GM18858 (cell line): ENCODE results near the gene MAN2A1.

ENCODE experiments used
- ATAC-seq: cut with Tn5 transposase; IDR thresholded peaks from one replicate; pipeline ENCODE4 v1.9.1; 2021; ENCODE audit not compliant: unreplicated experiment

MAN2A1 gene

DNA sequence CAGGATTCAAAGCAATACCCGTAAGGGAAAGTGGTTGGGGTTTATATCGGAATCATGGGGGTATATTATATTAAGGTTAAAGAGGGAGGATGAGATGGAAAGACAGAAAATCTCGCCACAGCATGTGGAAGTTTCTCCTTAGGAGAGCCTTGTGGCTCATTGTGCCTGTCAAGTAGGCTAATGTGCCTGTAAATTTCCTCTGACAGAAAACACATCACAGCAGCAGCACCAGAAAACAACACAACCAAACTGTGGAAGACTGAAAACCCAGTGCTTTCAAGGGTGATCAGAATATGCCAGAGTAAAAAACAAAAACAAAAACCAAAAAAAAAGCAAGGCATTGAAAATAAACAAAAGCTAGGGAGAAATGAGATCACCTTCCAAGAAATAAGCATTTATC, 11.3 kb upstream of the MAN2A1 start:
- ATAC-seq, result no peak

DNA sequence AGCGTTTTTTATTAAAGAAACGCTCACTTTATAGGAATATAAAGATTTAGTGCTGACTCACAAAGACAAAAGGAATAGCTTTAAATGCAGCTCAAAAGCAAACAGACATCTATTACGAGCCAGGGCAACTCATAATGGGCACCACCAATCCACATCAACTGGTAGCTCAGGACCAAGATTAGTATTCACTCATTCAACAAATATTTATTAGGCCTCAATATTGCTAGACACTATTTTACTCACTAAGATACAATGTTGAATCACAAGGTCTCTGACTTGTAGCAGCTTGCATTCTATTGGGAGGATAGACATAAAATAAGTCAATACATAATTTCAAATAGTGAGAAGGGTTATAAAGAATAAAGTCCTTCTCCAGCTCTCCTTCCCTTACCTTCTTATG, 8.0 kb upstream of the MAN2A1 start:
- no peak for ATAC-seq

DNA sequence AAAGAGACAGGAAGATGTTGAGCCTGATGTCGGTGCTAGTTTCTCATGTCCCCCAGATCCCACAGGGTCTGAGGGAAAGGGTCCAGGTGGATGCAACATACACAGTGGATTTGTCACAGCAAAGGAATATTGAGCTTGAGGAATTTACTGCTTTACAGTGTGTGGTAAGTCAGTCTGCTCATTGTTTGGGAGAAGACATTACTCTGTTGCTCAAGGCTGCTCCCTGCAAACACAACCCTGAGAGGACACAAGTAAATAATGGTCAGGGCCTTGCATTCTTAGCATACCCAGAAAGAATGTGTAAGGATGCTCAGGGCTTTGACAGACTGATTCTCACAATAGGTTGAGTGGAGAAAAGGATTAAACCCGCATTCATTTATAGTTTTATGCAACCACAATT, 7.3 kb upstream of the MAN2A1 start:
- no peak for ATAC-seq

DNA sequence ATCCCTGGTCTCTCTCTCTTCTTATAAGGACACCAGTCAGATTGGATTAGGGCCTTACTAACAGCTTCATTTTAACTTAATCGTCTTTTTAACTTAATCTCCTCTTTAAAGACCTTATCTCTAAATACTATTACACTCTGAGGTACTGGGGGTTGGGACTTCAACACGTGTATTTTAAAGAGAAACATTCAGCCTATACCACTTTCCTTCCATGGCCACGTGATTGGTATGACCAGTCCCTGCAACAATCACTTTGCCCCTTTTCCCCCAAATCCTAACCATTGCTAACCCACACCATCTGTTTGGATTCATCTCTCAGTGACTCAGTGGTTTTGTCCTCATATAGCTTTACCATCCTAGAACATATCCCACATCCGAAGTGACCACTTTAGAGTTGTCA, 3.8 kb upstream of the MAN2A1 start:
- ATAC-seq, result no peak

DNA sequence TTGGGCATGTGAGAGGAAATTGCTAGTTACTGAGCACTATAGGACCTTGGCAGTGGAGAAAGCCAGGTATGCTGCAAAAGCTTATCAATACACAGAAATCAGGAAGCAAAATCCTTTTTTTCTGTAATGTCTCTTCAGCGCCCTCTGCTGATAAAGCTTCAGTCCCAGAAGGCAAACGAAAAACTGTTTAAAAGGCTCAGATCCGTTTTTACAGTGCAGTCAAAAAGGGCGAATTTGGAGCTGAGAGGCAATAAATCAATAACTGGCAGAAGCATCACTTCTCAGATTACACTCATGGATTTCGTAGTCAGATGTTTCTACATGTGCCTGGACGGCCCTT, 1.1 kb upstream of the MAN2A1 start:
- ATAC-seq, result no peak

DNA sequence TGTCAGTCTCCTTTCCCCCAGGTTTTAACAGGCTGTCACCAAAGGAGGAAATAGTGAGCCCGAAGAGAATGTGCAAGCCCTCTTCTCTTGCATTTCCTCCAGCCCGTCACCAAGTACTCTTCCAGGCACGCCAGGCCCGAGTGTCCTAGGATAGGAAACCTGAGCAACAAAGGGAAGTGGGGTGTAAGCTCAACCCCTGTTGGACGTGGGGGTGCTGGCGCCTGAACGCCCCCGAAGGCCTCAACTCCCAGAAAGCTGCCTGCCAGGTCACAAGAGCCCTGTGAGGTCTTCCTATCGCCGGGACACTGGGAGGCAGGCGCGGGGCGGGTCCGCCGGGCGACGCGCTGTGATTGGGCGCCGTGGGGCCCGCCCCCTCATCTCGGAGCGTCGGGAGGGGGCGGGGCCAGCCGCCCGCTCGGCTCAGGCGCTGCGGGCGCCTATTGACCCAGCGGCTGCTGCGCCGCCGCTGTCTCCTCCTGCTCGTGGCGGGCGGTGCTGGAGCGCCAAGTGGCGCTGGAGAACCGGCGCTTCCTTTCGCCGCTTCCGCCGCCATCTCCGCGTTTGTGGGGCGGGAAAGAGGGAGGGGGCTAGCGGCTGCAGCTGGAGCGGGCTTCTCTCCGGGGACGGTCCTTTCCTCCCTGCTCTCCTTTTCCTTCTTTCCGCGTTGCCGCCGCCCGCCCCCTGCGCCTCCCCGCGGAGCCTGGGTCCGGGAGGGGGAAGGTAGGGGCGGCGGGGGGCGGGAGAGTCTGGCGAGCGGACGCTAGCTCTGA, 572 bp upstream of the MAN2A1 start:
- ATAC-seq, result peak; percentile 64

DNA sequence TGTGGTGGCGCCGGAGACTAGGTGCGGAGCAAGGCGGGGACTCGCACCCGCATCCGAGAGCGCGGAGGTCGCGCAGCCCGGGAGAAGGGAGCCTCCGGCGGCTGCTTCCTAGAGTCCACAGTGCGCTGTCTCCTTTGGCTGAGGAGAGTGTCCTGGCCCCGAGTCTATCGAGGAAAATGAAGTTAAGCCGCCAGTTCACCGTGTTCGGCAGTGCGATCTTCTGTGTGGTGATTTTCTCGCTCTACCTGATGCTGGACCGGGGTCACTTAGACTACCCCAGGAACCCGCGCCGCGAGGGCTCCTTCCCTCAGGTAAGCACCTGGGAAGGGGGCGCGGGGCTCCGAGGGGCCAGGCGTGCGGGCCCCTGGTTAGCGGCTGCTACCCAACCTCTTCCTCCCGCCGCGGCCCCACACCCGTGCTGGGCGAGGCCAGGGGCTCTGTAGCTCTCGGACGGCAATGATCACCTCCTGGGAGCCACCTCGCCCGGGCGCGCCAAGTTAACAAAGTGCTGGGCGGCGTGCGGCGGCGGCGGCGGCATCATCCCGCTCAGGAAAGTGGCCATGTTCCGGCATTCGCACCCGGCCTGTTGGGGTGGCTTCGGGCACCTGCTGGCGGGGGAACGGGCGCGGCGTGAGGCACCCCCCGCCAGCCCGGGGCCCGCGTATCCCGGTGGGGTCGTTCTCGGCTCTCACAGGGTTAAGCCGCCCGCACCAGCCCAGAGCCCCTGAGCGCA, 681 bp downstream of the MAN2A1 start:
- ATAC-seq, result no peak

DNA sequence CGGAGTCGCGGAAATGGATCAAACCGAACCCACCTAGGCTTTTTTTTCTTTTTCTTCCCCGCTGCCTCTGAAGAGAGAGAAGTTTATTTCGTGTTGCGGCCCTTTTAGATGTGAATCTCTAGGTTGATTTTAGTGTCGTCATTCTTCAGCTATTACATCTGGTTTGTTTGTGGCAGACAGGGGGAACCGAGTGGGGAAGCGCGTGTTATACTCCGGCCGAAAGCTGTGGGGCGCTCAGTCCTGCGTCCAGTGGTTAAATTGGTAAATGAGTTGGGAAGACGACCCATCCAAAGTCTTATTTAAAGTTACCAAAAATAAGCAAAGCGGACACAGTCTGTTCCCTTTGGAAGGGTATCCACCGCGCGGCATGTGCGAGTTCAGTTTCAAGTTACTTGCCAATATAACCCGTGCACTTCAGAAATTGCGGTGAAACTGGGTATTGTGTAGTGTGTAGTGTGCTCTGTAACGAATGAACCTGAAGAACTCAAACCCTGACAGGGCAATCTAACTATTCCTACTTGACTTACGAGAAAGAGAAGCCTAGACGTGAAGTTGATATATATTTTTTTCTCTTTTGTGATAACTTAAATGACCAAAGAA, 1.3 kb downstream of the MAN2A1 start:
- ATAC-seq, result no peak

DNA sequence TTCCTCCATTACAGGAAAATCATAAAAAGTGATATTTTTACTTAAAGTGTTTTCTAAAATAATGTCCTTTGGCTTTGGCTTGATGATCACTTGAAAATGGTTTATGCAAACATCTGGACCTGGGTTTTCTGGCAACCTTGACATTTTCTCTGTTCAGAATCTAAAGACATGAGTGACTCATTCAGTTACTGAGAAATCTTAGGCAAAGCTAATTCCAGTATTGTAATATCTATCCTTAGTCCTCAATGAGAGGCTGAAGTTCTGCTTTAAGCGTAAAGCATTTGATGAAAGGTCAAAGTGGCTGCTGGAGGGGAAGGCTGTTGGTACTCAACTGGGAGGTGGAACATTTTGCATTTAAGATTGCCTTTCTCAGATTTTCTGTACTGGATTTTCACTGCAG, 2.3 kb downstream of the MAN2A1 start:
- ATAC-seq, result no peak

DNA sequence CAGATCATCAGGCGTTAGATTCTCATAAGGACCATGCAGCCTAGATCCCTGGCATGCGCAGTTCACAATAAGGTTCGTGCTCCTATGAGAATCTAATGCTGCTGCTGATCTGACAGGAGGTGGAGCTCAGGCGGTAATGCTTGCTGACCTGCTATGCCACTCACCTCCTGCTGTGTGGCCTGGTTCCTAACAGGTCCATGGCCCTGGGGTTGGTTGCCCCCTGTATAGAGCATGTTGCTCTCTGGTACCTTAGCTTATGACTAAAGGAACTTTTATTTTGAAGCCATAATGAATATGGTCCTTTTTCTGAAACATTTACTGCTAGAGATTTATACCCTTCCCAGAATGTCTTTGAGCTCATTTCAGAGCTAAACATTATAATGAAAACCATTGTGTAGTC, 3.1 kb downstream of the MAN2A1 start:
- ATAC-seq, result no peak

DNA sequence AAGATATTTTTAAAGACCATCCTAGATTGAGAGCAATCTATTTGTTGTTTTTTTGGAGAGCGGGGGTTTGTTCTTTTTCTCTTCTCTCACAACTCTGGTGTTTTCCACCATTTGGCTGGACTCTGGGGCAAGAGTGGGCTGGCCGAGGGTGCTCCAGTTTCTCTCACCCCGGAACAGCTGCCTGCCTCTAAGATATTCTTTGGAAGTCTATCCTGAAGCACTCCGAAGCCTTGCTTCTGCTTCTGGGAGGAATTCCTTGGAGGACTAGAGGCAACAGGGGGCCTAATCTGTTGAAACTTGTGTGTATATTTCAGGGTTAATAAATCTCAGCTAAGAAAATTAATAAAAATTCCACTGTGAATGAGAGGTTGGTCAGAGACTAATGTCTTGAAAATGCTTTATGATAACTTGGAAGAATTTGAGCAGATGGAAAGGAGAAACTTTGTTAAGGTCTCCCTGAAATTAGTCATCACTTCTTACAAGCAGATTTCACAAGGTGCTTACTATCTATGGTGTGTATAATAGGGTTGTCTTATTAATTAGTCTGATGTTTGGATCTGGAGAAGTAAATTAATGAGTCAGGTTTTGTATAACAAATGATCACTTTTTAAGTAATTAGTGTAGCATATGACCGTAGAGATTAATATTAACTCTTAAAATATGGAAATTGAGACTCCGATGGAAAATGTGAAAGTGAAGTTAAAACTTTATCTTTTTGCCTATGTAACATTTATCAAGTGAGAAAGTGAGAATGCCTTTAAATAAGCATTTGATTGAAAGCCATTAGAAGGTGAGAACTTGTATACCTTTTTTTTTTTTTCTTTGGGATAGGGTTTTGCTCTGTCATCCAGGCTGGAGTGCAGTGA, 4.0 kb downstream of the MAN2A1 start:
- no peak for ATAC-seq

DNA sequence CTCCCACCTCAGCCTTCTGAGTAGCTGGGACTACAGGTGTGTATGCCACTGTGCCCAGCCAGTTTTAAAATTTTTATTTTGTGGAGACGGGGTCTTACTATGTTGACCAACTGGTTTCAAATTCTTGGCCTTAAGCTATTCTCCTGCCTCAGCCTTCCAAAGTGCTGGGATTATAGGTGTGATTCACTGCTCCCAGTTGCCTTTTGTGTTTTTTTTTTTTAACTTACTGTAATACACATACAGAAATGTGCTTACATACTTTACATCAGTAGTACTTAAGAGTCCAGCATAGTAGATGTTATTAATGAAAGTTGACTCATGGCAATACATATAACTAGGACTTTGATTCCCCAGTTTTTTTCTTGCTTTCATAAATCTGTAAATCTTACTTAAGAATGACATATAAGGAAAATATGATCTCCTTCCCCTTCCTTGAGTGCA, 4.7 kb downstream of the MAN2A1 start:
- ATAC-seq, result no peak

DNA sequence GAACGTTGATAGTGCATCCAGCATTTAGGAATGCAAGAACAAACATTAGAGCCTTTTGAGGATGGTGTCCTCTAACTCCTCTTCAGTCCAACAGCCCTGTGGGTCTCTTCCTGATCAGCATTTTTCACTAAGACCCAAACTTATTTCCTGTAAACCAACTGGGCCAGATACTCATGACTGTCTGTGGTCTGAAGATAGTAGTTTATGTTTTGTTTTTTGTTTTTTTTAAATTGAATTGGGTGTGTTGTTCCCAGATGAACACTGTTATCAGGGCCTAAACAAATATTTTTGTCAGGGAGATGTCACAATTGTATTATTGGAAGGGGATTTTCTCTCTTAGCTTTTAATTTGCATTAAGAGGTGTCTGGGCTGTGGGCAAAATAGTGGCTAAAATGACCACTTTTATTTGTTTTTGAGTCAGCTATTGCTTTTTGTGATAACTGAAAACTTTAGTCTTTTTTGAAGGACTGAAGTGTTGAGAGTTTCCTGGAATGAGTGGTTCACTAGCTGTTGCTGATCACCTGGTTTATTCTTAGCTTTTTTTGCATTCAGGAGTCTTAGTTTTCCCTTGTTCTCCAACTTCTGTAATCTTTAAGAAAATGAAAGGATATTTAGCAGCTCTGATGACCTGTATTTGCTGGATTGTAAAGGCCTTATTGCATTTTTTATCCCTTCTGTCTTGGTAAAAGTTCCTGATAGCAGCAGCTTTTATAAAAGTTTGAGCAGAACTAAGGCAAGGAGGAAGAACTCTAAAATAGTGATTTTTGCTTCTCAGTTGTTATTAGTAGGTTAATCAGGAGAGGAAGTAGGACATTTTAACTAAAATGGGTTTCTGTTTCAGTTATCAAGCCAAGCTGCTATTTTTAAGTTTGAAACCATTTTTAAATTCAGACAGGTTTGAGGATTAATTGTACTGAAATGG, 5.5 kb downstream of the MAN2A1 start:
- ATAC-seq, result peak; percentile 67

DNA sequence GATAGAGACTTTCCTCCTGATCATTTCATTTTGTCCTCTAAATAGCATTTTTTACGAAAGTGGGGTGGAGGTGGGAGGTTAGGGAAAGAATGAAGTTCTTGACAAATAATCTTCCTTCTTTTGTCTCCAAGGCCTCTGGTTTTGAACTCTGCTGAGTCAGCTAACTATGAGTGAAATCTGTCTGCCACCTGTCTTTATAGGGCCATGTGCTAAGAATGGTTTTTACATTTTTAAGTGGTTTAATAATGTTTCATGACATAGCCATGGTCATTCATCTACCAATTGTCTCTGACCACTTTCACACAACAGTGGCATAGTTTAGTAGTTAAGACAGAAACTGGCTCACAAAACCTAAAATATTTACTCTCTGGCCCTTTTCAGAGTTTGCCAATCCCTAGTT, 7.6 kb downstream of the MAN2A1 start:
- ATAC-seq, result no peak

DNA sequence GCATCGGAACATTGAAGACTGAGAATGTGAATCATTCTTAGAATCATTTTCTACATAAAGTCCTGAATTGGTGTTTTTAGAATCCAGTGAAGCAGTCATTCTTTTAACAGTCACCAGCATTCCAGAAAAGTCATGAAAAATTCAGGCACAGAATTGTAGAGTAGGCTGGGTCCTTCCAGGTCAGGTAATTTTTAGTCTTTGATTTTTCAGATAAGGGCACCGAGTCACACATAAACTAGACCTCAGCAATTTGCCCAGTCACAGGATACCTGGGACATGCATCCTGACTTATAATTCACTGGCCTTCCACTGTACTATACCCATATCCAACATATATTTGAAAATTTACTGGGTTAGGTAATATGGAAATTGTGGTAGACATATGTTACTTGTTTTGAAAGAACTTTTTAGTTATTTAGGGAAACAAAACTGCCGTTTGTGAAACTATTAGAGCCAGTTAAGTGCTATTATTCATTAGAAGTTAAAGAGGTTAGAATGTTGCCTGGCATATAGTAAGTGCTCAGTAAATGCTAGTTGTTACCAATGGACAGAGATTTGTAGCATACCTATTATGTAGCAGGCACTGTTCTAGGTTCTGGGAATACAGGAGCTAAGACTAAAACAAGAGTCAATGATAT, 10.9 kb downstream of the MAN2A1 start:
- ATAC-seq, result no peak

DNA sequence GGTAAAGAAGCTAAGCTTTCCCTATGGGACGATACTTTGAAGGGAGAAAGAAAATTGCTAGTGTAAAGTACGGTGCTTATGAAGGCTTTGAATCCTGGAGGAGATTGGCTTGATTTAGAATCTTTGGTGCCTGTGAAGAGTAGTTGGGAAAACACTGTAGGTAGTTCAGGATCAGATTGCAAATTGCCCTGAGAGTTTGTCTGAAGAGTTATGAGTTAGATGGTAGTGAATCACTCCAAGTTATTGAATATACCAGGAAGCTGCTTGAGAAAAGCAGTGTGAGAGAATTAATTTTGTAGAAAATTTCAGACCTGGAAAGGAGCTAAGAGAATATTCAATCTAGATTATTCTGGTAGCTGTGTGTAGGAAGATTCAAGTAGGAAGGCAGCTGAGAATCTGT, 11.5 kb downstream of the MAN2A1 start:
- no peak for ATAC-seq

DNA sequence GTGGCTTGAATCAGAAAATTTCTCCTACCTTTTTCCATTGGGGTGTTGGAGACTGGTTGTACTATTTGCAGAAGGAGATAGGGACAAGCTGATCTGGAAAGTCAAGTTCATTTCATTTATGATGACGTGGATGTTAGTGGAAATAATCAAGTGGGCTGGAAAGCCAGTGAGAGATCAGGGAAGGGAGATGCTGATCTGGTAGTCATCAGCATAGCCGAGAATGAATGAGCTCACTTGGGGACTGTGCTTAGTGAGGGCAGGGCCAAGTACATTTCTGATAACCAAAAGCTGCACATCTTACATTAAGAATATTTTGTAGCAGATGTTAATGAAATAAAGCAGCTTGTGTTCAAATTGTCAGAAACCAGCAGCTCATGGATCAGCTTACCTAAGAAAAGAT, 12.1 kb downstream of the MAN2A1 start:
- no peak for ATAC-seq

DNA sequence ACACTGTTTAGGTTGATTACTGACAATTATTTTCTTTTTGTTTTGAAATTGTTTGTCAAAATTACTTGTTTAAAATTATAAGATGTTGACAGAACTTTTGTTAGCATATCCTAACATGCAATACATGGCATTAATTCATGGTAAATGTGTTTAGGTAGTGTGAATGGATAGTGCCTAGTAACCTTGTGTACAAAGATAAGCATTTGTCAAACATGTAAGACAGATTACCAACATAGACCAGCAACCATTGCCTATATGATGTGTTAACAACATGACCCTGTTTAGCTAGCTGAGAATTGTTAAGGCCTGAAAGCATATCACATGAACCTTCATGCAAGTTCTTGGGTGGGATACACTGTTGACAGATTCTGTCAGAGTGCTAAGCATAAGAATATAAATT, 13.4 kb downstream of the MAN2A1 start:
- no peak for ATAC-seq

DNA sequence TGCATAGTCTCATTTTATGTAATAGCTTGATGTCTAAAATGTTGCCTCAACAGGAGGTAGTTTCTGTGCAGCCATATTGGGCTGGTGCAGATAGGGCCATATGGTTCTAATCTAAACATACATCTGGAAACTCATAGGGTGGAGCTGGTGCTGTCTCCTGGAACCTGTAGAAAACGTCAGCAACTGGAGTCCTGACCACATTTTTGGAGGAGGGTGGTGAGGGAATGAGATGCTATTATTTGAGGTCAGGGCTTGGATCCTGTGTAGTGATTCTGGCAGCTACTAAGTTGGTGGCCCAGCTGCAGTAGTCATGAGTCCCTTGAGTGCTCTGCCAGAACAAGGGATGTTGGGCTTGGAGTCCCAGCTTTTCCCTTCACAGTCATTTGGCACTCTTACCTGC, 14.1 kb downstream of the MAN2A1 start:
- ATAC-seq, result no peak
